SK-N-SH (cell line): ENCODE results near the gene TMED6. TPM values are rescaled to one million over a fixed set of nuclear protein-coding genes. Genes with fewer than 3 reads are reported as not detected.

Experiments used
- CTCF ChIA-PET: fragments of 300-600, 350-600 bp; formaldehyde crosslinking; extraction: SDS; loops from one replicate; lab custom pipeline; 2021; lab: Yijun Ruan, JAX
- POLR2A ChIA-PET: fragments of 350-600 bp; sonication (Branson Sonifier 250); formaldehyde crosslinking; extraction: SDS; loops from one replicate; lab custom pipeline; 2020; ENCODE audit warnings: antibody characterized with exemption, inconsistent platforms; lab: Yijun Ruan, JAX
- DNase-seq: peaks from one replicate; pipeline ENCODE4 v3.0.0; 2012
- H2AFZ ChIP-seq: fragments of 200-600 bp; sonication (generic); 2 replicates; pipeline ENCODE4 v1.8.1; 2016; ENCODE audit warnings: antibody characterized with exemption, mild to moderate bottlenecking, low read depth
- H3F3A ChIP-seq: fragments of 200-600 bp; sonication (generic); replicated peaks from 2 replicates; pipeline ENCODE3; 2016; ENCODE audit warnings: antibody characterized with exemption, mild to moderate bottlenecking; ENCODE audit not compliant: insufficient read depth
- H3K27ac ChIP-seq, 2 experiments: fragments of 200-500 bp in 1 of 2; fragments of 200-600 bp in 1 of 2; sonication (Bioruptor generic) in 1 of 2; sonication (generic), shearing (Covaris generic) in 1 of 2; 2 replicates each; pipeline versions ENCODE4 v1.5.1 to v1.6.1; 2014 to 2016; ENCODE audit warnings: low read depth in 2 of 2, inconsistent platforms in 1 of 2, low read length in 1 of 2, mild to moderate bottlenecking in 1 of 2, mixed read lengths in 1 of 2
- H3K27me3 ChIP-seq: fragments of 200-600 bp; sonication (generic), shearing (Covaris generic); 2 replicates; pipeline ENCODE4 v1.6.1; 2016; ENCODE audit warnings: mixed run types; ENCODE audit not compliant: insufficient read depth
- H3K36me3 ChIP-seq, 2 experiments: fragments of 200-500 bp in 1 of 2; fragments of 200-600 bp in 1 of 2; sonication (Bioruptor generic) in 1 of 2; sonication (generic) in 1 of 2; replicated peaks in 1 of 2; 2 replicates each; pipeline versions ENCODE3 to v1.5.1; 2014 to 2016; ENCODE audit warnings: low read length in 1 of 2, mild to moderate bottlenecking in 1 of 2; ENCODE audit not compliant: insufficient read depth in 2 of 2, control insufficient read depth in 1 of 2
- H3K4me1 ChIP-seq, 2 experiments: fragments of 200-500 bp in 1 of 2; fragments of 200-600 bp in 1 of 2; sonication (Bioruptor generic) in 1 of 2; sonication (generic), shearing (Covaris generic) in 1 of 2; 2 replicates each; pipeline versions ENCODE4 v1.5.1 to v1.6.1; 2014 to 2016; ENCODE audit warnings: low read depth in 1 of 2, low read length in 1 of 2, mixed run types in 1 of 2; ENCODE audit not compliant: insufficient read depth in 2 of 2, control insufficient read depth in 1 of 2
- H3K4me2 ChIP-seq: fragments of 200-600 bp; sonication (generic), shearing (Covaris generic); 2 replicates; pipeline ENCODE4 v1.6.1; 2017; ENCODE audit warnings: mixed run types
- H3K4me3 ChIP-seq, 2 experiments: fragments of 200-500 bp in 1 of 2; fragments of 200-600 bp in 1 of 2; sonication (Bioruptor generic) in 1 of 2; sonication (generic), shearing (Covaris generic) in 1 of 2; 2 replicates each; pipeline versions ENCODE4 v1.5.1 to v1.8.1; 2014 to 2016; ENCODE audit warnings: low read depth in 2 of 2, inconsistent platforms in 1 of 2, low read length in 1 of 2, mild to moderate bottlenecking in 1 of 2, mixed read lengths in 1 of 2, moderate library complexity in 1 of 2
- H3K79me2 ChIP-seq: fragments of 200-600 bp; sonication (generic); 2 replicates; pipeline ENCODE4 v1.8.1; 2017; ENCODE audit warnings: mild to moderate bottlenecking; ENCODE audit not compliant: insufficient read depth
- H3K9ac ChIP-seq: fragments of 200-600 bp; sonication (generic); 2 replicates; pipeline ENCODE4 v1.6.1; 2017; ENCODE audit warnings: mixed run types
- H3K9me2 ChIP-seq: fragments of 200-600 bp; sonication (generic); 2 replicates; pipeline ENCODE4 v1.6.1; 2017; ENCODE audit warnings: mixed run types
- H3K9me3 ChIP-seq: fragments of 200-600 bp; sonication (generic); 2 replicates; pipeline ENCODE4 v1.6.1; 2017; ENCODE audit warnings: mixed run types, mild to moderate bottlenecking, moderate library complexity
- H4K20me1 ChIP-seq: fragments of 200-600 bp; sonication (generic); 2 replicates; pipeline ENCODE4 v1.6.1; 2017; ENCODE audit warnings: mild to moderate bottlenecking, mixed run types; ENCODE audit not compliant: insufficient read depth
- CHD2 ChIP-seq: fragments of 150-350 bp; IDR thresholded peaks from 2 replicates; pipeline ENCODE4 v1.6.1; 2018; ENCODE audit warnings: low read length; ENCODE audit not compliant: partially characterized antibody
- ELF1 ChIP-seq: IDR thresholded peaks from 2 replicates; pipeline ENCODE4 v1.4.0; 2012
- FOXJ3 ChIP-seq: sonication (generic); formaldehyde crosslinking; IDR thresholded peaks from 2 replicates; pipeline ENCODE4 v1.5.1; 2020; ENCODE audit warnings: mild to moderate bottlenecking, missing genetic modification reagents
- GABPA ChIP-seq: IDR thresholded peaks from 2 replicates; pipeline ENCODE4 v1.4.0; 2012; ENCODE audit warnings: low read depth, mild to moderate bottlenecking
- GATA2 ChIP-seq: sonication (generic); formaldehyde crosslinking; IDR thresholded peaks from 2 replicates; pipeline ENCODE4 v1.5.0; 2020; ENCODE audit warnings: mild to moderate bottlenecking, missing genetic modification reagents
- NFIC ChIP-seq: IDR thresholded peaks from 2 replicates; pipeline ENCODE4 v1.4.0; 2012; ENCODE audit warnings: borderline replicate concordance
- NRF1 ChIP-seq: IDR thresholded peaks from 2 replicates; pipeline ENCODE4 v1.6.1; 2012; ENCODE audit warnings: low read depth, mild to moderate bottlenecking, low read length
- POLR2AphosphoS5 ChIP-seq: IDR thresholded peaks from 2 replicates; pipeline ENCODE4 v1.6.1; 2012; ENCODE audit warnings: low read depth, low read length
- RAD21 ChIP-seq: IDR thresholded peaks from 2 replicates; pipeline ENCODE4 v1.6.1; 2012; ENCODE audit warnings: mild to moderate bottlenecking, low read length
- RFX5 ChIP-seq: IDR thresholded peaks from 2 replicates; pipeline ENCODE4 v1.6.1; 2012; ENCODE audit warnings: mild to moderate bottlenecking, improper control_type of control experiment, low read length
- WGBS: methylation state at CpG from one replicate; pipeline ENCODE4 v1.1.6; 2017; ENCODE audit warnings: low lambda C conversion rate; 5-methylcytosine and 5-hydroxymethylcytosine counted together
- polyA plus RNA-seq, 3 experiments: library from polyadenylated mRNA; depleted of rRNA; stranded (reverse); fragments of >200 nt; gene quantifications; 2 replicates each; pipeline ENCODE4 v1.2.3, GENCODE V29; 2012
- TF ChIP-seq, protein P1 (sequence below): IDR thresholded peaks from 2 replicates; pipeline ENCODE4 v1.4.0; 2012; ENCODE audit warnings: low read depth, borderline replicate concordance
- TF ChIP-seq, protein P2 (sequence below): fragments of 150-350 bp; IDR thresholded peaks from 2 replicates; pipeline ENCODE4 v1.6.1; 2016; ENCODE audit warnings: mild to moderate bottlenecking, low read depth, low read length
- TF ChIP-seq, protein P3 (sequence below): IDR thresholded peaks from 2 replicates; pipeline ENCODE4; 2012
- TF ChIP-seq, protein P4 (sequence below): fragments of 200-600 bp; sonication (generic); IDR thresholded peaks from 2 replicates; pipeline ENCODE4 v1.6.1; 2017; ENCODE audit warnings: antibody characterized with exemption, mild to moderate bottlenecking, moderate library complexity

Gene TMED6
- polyA plus RNA-seq, 1 of the 3 experiments (the other 2 are of a cell fraction): not detected

DNA sequence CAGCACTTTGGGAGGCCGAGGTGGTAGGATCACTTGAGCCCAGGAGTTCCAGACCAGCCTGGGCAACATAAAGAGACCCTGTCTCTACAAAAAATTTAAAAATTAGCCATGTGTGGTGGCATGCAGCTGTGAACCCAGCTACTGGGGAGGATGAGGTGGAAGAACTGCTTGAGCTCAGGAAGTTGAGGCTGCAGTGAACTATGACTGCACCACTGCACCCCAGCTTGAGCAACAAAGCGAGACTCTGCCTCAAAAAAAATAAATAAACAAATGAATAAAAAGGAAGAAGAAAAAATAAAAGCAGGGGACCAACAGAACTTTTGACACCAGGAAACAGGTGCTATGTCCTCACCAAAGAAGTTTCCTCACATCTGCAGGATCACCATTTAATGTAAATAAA is 20.0 kb upstream of the TMED6 start:
- H3K4me1 ChIP-seq: no peaks in the 10 kb centered on the region
- no peaks in the 10 kb centered on the region for H3K27me3 ChIP-seq
- no peaks in the 10 kb centered on the region for H3K9me3 ChIP-seq
- H3K27ac ChIP-seq: no peak overlapping the region
- H3K4me2 ChIP-seq: no peak overlapping the region
- no peak overlapping the region for H3K9ac ChIP-seq
- H3K4me3 ChIP-seq: no peak overlapping the region
- H3K79me2 ChIP-seq: peaks cover 40% of the 10 kb centered on the region; the same call in 1 of the 2 replicates
- no peak for DNase-seq
- H3F3A ChIP-seq: no peaks in the 10 kb centered on the region
- no peak for TF ChIP-seq GABPA
- TF ChIP-seq, protein P1, sequence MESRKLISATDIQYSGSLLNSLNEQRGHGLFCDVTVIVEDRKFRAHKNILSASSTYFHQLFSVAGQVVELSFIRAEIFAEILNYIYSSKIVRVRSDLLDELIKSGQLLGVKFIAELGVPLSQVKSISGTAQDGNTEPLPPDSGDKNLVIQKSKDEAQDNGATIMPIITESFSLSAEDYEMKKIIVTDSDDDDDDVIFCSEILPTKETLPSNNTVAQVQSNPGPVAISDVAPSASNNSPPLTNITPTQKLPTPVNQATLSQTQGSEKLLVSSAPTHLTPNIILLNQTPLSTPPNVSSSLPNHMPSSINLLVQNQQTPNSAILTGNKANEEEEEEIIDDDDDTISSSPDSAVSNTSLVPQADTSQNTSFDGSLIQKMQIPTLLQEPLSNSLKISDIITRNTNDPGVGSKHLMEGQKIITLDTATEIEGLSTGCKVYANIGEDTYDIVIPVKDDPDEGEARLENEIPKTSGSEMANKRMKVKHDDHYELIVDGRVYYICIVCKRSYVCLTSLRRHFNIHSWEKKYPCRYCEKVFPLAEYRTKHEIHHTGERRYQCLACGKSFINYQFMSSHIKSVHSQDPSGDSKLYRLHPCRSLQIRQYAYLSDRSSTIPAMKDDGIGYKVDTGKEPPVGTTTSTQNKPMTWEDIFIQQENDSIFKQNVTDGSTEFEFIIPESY: no peak
- TF ChIP-seq, protein P2, sequence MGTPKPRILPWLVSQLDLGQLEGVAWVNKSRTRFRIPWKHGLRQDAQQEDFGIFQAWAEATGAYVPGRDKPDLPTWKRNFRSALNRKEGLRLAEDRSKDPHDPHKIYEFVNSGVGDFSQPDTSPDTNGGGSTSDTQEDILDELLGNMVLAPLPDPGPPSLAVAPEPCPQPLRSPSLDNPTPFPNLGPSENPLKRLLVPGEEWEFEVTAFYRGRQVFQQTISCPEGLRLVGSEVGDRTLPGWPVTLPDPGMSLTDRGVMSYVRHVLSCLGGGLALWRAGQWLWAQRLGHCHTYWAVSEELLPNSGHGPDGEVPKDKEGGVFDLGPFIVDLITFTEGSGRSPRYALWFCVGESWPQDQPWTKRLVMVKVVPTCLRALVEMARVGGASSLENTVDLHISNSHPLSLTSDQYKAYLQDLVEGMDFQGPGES: no peak
- no peak for TF ChIP-seq RFX5
- TF ChIP-seq NFIC: no peak
- TF ChIP-seq GATA2 (CRISPR knock-in tag): no peak
- TF ChIP-seq, protein P3, sequence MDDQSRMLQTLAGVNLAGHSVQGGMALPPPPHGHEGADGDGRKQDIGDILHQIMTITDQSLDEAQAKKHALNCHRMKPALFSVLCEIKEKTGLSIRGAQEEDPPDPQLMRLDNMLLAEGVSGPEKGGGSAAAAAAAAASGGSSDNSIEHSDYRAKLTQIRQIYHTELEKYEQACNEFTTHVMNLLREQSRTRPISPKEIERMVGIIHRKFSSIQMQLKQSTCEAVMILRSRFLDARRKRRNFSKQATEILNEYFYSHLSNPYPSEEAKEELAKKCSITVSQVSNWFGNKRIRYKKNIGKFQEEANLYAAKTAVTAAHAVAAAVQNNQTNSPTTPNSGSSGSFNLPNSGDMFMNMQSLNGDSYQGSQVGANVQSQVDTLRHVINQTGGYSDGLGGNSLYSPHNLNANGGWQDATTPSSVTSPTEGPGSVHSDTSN: no peak
- TF ChIP-seq CHD2: no peak
- TF ChIP-seq RAD21: no peak
- TF ChIP-seq, protein P4, sequence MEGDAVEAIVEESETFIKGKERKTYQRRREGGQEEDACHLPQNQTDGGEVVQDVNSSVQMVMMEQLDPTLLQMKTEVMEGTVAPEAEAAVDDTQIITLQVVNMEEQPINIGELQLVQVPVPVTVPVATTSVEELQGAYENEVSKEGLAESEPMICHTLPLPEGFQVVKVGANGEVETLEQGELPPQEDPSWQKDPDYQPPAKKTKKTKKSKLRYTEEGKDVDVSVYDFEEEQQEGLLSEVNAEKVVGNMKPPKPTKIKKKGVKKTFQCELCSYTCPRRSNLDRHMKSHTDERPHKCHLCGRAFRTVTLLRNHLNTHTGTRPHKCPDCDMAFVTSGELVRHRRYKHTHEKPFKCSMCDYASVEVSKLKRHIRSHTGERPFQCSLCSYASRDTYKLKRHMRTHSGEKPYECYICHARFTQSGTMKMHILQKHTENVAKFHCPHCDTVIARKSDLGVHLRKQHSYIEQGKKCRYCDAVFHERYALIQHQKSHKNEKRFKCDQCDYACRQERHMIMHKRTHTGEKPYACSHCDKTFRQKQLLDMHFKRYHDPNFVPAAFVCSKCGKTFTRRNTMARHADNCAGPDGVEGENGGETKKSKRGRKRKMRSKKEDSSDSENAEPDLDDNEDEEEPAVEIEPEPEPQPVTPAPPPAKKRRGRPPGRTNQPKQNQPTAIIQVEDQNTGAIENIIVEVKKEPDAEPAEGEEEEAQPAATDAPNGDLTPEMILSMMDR: no peak
- no peak for TF ChIP-seq NRF1
- TF ChIP-seq ELF1: no peak
- no peak for TF ChIP-seq FOXJ3 (CRISPR knock-in tag)
- no peak for TF ChIP-seq POLR2AphosphoS5
- ChIA-PET POLR2A (no interaction called here), CTCF (no interaction called here)
- no peak overlapping the region for H2AFZ ChIP-seq
- WGBS: 96% methylated on average over 2 of the region's 2 CpGs
- no peaks in the 10 kb centered on the region for H4K20me1 ChIP-seq
- H3K9me2 ChIP-seq: no peaks in the 10 kb centered on the region
- peaks cover 38 to 59% of the 10 kb centered on the region in 2 experiments for H3K36me3 ChIP-seq
